Coronary artery (tissue), 2 donors: Measurements from ENCODE around the gene ADSS2.

Experiments used
- DNase-seq: peaks from one replicate; pipeline ENCODE4 v3.0.0-alpha.2; 2017; ENCODE audit warnings: low spot score
- H3K27ac ChIP-seq, 2 donors: fragments of 200-600 bp; sonication (generic); one replicate each; pipeline ENCODE4 v1.5.1; 2016 to 2019
- H3K4me3 ChIP-seq: fragments of 200-600 bp; sonication (generic); 2 replicates; pipeline ENCODE4 v1.5.1; 2016; ENCODE audit warnings: mild to moderate bottlenecking, moderate library complexity
- TF ChIP-seq, protein P1 (sequence below): fragments of 200-600 bp; sonication (generic); IDR thresholded peaks from one replicate; pipeline ENCODE4 v1.5.1; 2019; ENCODE audit warnings: antibody characterized with exemption

Gene ADSS2

DNA sequence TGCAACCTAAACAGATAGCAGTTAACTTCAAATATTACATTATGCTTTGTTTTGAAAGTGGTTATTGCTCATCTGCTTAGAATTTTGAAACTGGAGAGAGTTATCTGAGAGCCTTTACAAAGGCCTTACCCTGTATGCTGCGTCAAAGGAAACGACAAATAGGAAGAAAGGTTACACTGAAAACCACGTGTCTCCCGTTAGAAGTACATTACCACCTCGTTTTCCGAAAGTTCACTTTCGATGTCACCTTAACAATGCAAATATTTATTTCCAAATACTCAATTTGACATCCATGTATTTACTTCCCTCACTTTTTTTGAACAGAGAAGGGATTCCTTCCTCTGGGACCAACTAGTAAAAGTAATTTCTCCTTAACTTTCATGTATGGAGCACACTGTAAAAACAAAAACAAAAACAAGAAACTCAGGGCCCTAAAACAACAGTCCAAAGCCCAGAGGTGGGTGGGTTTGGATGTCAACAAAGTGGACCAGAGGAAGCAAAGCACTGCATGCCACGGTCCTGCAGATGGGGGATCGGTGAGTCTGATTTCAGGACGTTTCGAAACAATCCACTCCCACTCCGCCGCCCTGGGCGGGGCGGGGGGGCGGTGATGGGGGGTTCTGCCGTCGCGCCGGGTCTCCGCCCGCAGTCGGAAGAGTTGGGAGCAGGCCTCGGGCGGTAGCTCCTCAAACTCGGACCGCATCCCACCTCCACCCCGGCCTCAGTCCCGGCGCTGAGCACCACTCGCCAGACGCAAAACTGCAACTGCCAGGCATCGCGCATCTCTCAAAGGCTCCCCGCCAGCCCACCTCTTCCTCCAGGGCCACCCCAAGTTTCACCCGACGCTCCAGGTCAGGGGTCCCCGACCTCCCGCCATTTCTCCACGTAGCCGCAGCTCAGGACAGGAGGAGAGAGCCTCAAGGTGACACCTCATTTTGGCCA, 841 bp downstream of the ADSS2 start:
- Histone ChIP-seq H3K27ac (peak overlapping the region; percentile 93 to 95), H3K4me3 (peak overlapping the region; percentile 95)
- DNase-seq = peak; percentile 84
- TF ChIP-seq, protein P1, sequence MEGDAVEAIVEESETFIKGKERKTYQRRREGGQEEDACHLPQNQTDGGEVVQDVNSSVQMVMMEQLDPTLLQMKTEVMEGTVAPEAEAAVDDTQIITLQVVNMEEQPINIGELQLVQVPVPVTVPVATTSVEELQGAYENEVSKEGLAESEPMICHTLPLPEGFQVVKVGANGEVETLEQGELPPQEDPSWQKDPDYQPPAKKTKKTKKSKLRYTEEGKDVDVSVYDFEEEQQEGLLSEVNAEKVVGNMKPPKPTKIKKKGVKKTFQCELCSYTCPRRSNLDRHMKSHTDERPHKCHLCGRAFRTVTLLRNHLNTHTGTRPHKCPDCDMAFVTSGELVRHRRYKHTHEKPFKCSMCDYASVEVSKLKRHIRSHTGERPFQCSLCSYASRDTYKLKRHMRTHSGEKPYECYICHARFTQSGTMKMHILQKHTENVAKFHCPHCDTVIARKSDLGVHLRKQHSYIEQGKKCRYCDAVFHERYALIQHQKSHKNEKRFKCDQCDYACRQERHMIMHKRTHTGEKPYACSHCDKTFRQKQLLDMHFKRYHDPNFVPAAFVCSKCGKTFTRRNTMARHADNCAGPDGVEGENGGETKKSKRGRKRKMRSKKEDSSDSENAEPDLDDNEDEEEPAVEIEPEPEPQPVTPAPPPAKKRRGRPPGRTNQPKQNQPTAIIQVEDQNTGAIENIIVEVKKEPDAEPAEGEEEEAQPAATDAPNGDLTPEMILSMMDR = no peak

DNA sequence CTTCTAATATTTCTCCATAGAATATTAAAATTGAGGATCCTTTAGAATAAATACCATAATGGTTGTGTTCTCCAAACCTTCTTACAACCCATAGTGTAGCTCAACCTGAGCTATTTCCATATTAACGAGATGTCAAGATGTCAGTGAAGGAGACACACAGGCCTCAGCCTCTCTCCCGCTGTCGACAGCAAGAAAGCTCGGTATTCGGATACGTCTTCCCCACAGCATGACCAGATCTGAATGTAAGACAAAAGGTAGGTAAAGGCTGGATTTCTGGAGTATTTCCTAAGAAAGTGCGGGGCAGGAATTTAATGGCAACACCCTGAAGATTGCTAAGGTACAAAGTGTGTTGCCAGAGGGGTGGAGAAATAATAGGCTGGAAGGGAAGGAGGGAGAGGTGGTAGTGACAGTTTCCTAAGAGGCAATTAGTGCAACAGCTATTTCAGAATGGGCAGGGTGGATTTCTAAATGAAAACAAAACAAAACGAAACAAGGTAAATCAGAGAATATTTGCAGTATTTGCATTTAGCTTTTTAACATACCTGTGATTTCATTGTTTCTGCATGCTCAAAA, 1.7 kb downstream of the ADSS2 start:
- Histone ChIP-seq H3K4me3 (peak overlapping the region; percentile 95), H3K27ac (peak overlapping the region in 1 of 2 donors; percentile 95)
- no peak for DNase-seq
- TF ChIP-seq, protein P1 = no peak

- no peak for DNase-seq
- TF ChIP-seq, protein P1 = no peak
- H3K27ac ChIP-seq = no peak overlapping the region
- no peak overlapping the region for H3K4me3 ChIP-seq
Observed at GRCh38 chr1:244448279-244449036, 3.3 kb downstream of the ADSS2 start.

DNA sequence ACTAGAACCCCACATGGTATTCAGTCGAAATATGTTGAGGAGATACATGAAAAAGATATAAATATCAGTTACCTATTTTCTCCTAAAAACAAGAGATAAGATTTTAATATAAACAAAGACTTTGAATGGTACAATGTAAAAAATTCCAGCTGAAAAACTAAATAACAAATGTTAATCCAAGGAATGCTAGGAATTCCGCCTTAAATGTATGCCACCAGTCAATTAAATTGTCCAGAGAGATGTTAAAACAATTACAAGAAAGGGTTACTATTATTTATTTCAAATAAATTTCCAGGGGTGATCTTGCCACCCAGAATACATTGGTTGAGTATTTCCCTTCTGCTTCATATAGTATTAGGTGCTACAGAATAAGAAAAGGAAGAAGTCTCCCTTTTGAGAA, 4.2 kb downstream of the ADSS2 start:
- no peak overlapping the region for H3K27ac ChIP-seq
- H3K4me3 ChIP-seq = no peak overlapping the region
- TF ChIP-seq, protein P1 = no peak
- DNase-seq = no peak

GRCh38 chr1:244447024-244447423, 4.7 kb downstream of the ADSS2 start:
- no peak overlapping the region for H3K27ac ChIP-seq
- H3K4me3 ChIP-seq = no peak overlapping the region
- DNase-seq = no peak
- TF ChIP-seq, protein P1 = no peak

- Histone ChIP-seq H3K4me3 (peak overlapping the region; percentile 29), H3K27ac (peak overlapping the region; percentile 39 to 69)
- DNase-seq = no peak
- TF ChIP-seq, protein P1 = no peak
Observed at GRCh38 chr1:244445320-244446181, 6.2 kb downstream of the ADSS2 start.
